DOHH2 (cell line): ENCODE measurements around the gene ABCF1.

Experiments used
- CTCF ChIP-seq: fragments of 200-600 bp; sonication (generic); IDR thresholded peaks from one replicate; pipeline ENCODE4 v1.5.1; 2014; ENCODE audit warnings: antibody characterized with exemption, mild to moderate bottlenecking, low read depth, low read length; ENCODE audit not compliant: poor library complexity, severe bottlenecking
- EZH2phosphoT487 ChIP-seq: fragments of 200-600 bp; sonication (generic); IDR thresholded peaks from 2 replicates; pipeline ENCODE4 v1.6.1; 2017; ENCODE audit warnings: borderline replicate concordance, mild to moderate bottlenecking, antibody characterized with exemption, low read length, moderate library complexity, mixed read lengths

- TF ChIP-seq EZH2phosphoT487 (no peak), CTCF (no peak)
Measured at GRCh38 chr6:30556906-30557682, 14.1 kb upstream of the ABCF1 start, which contains the start of gene PRR3.
